IPS DF 4.7 (cell line): ENCODE data around the gene GSN.

ENCODE experiments used
- DNase-seq: peaks from one replicate; pipeline ENCODE4 v3.0.0-alpha.2; 2013; ENCODE audit warnings: low spot score; ENCODE audit errors: extremely low read depth

The GSN gene

DNA sequence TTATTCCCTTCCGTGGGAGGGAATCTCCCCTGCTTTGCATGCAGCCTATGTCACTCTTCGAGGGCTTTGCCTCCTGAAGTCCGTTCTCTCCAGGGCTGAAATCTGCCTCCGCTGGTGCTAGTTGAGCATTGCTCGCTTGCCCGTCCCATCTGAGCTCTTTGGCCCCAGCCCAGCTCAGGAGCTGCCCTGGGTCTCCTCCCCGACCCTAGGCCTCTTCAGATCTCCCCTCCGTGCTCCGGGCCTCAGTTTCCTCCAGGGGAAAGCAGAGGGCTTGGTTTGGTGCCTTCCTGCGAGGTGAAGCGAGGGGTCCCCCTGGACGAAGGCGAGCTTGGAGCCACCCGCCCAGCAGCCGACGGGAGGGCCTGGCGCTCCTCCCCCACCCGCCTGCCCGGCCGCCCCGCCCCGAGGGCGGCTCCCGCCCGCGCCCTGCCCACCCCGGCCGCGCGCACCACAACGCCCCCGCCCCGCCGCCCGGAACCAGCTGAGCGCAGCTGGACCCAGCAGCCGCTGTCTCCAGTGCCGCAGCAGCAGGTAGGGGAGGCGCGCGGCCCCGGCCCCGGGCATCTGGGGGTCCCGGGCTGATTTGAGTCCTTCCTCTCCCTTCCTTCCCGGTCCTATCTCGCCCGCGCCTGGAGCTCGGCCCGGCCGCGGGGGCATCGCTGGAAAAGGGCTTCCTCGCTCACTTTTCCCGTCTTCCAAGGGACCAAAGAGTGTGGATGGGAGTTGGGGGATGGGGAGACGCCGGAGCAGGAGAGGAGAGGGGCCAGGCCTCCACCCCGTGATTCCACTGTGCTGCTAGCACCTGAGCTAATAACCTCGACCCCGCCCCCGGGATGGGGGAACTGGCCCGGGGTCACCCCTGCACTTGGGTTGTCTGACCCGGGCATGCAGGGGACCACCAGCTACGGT is at the start of gene GSN:
GSN (plus strand) TSS at position 474 of the 909 bp plus-strand sequence. CDS start 33,810 bp downstream, outside the sequence.
- DNase-seq: no peak

DNA sequence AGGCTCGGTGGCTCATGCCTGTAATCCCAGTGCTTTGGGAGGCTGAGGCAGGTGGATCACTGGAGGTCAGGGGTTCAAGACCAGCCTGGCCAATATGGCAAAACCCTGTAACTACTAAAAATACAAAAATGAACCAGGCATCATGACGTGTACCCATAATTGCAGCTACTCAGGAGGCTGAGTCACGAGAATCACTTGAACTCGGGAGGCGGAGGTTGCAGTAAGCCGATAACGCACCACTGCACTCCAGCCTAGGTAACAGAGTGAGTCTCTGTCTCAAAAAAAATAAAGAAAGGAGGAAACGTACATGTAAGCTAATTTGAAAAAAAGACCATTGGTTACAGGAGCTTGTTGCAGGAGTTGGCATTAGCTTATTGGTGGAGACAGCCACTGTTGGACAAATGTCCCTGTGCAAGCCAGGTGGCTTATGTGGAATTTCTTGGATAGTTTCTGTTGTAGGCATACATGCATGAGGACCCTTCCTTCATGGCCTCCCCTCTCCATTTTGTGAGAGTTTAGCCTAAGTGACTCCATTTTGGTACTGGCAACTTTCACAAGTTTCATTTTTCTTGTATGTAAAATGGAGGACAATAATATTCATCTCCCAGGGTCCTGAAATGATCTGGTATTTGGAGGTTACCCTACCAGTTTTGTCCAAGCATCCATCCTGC is 49.5 kb upstream of the GSN start:
- no peak for DNase-seq

DNA sequence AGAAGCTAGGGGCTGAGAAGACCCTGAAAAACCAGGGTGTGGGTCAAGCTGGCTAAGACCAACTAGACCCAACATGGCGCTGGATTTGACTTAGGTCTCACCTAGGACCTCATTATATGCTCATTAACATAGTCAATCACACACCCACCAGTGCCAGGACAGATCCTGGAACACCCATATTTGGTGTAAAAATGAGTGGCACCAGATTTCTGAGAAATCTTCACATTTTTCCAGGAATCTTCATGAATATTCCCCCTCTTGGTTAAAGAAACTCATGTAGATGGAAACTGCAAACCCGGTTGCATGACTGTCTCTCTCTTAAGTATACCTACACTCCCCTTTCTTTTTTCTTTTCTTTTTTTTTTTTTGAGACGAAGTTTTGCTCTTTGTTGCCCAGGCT is 48.4 kb upstream of the GSN start:
- no peak for DNase-seq

DNA sequence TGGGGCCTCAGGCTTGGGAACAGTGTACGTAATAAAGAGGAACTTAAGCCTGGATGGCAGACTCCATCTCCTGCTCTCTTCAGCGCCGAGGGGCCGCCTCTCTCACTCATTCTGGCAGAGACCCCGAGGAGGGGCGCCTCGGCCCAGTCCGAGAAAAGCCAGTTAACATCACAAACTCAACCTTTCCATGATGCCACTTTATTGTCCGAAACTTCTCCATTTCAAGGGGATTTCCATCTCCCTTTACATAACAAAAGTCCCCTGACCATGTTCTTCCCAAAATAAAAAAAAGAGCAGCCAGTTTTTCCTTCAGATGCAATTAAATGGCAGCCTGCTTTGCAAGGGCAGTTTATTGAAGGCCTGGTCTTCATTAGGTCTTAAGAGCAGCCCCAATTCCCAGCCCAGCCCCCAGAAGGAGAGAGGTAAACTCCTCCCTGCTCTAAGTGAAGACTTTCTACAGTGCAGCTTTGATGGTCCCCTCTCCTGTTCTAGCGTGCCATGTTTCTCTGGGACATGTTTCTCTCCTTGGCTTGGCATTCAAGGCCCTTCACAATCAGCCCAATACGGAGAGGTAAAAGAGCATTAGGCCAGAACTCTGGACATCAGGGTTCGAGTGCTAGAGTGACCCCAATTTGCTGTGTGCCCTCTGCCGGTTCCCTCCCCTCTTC is 46.8 kb upstream of the GSN start:
- DNase-seq: no peak

DNA sequence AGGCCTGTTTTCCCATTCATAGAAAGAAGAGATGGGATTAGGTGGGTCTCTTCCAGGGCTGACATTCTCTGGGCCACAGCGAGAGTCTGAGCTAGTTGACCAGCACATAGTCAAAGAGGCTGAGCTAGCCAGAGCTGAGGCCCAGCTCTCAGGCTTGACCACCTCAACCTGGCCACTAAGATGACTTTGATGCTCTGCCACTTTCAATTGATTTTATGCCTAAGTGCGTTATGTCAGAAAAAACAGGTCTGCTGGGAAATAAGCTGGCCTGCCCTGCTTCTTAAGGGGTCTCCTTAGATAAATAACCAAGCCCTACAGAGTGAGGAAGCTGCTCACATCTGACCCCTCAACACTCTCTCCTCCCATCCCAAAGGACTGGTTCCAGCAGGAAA is 46.3 kb upstream of the GSN start:
- no peak for DNase-seq

DNA sequence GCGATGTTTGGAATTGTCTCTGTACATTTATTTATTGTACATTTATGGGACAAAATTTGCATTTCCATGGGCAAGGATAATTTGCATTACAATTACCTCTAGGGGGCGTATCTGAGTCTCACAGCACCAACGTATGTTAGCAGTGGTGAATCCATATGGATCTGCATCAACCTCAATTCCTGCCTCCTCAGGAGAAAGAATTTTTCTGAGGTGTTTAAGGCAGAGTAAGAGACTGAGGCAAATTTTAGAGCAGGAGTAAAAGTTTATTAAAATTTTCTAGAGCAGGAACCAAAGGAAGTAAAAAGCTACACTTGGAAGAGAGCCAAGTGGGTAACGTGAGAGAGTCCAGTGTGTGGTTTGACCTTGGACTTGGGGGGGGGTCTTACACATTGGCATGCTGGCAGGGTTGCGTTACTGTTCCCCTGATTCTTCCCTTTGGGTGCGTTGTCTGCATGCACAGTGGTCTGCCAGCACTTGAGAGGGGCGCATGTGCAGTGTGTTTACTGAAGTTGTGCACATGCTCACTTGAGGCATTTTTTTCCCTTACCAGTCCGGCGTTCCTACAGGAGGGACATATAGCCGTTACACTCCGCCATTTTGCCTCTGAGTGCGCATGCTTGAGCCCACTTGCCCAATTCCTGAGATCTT is 45.3 kb upstream of the GSN start:
- DNase-seq: no peak

DNA sequence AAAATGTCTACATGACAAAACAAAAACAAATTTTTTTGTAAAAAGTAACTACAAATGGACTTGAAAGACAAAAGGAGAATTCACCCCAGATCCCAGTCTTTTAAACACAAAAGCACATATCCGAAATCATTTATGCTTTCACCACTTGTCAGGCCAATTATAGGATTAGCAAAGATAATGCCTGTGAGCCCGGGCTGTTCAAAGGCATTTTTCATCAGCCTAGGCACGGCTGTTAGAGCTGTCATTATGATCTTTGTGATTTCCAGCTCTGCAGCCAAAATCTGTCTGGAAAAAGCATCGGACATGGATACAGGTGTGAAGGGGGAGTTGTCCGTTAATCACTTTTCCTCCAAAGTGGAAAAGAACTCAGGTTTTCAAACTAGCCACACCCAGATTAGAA is 42.7 kb upstream of the GSN start:
- DNase-seq: no peak

DNA sequence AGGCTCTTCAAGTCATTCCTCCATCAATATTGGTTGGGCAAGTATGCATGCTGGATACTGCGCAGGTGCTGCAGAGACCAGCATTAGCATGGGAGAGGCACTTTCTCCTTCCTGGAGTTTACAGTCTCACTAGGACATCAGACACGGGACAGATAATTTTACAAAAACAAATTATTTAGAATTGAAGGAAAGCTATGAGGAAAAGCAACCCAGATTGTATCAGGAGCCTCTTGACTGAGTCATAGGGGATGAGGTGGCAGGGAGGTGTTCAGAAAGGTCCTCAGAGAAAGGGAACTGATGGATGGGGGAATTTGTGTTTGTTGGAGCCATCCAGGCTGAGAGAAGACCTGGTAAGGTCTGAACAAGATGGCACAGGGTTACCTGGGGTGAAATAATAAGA is 41.8 kb upstream of the GSN start:
- DNase-seq: no peak

DNA sequence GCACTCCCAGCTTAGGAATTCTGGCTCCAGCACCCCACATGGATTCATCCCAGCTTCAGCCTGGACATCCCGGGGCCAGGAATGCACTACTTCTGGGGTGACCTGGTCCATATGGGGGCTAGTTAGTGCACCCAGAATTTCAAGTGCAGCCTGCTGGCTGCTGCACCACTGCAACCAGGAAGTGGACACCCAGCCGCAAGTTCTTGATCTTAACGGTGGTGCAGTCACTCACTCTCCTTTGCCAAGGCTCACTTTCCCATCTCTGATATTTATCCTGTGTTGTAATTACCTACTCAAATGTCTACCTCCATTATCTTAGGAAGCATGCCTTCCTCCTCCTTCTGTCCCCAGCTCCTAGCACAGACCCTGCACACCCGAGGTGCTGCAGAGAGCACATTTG is 40.1 kb upstream of the GSN start:
- DNase-seq: no peak

DNA sequence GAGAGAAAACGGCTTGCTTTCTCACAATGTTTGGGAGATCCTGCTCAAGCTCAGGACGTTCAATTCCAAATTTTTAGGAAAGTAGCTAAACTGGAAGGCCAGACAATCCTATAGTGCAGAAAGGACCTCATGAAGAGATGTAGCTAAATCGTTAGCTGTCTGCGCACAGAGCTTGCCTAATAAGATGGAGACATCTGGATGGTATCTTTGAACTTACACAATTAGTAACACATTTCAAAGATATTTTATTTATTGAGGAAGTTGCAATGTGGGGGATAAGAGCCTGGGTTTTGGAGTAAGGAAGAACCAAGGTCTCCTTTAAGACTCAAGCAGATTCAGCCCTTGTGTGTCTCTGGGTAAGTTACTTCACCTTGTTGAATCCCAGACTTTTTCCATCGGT is 37.7 kb upstream of the GSN start:
- DNase-seq: no peak

DNA sequence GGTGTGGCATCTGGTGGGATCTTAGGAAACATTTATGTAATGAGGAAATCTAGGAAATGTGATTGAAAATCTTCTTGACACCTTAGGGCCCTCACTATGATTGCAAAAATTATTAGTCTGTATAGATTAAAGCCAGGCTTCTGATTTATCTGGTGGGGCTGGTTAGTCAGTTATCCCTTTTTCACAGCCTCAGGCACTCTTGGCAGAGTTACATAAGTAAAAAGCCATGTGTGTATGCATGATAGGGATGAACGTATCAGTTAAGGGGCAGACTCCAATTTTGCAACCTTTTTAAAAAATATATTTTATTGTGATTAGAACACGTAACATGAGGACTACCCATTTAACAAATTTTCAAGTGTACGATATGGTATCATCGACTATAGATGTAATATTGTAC is 35.7 kb upstream of the GSN start:
- DNase-seq: no peak

DNA sequence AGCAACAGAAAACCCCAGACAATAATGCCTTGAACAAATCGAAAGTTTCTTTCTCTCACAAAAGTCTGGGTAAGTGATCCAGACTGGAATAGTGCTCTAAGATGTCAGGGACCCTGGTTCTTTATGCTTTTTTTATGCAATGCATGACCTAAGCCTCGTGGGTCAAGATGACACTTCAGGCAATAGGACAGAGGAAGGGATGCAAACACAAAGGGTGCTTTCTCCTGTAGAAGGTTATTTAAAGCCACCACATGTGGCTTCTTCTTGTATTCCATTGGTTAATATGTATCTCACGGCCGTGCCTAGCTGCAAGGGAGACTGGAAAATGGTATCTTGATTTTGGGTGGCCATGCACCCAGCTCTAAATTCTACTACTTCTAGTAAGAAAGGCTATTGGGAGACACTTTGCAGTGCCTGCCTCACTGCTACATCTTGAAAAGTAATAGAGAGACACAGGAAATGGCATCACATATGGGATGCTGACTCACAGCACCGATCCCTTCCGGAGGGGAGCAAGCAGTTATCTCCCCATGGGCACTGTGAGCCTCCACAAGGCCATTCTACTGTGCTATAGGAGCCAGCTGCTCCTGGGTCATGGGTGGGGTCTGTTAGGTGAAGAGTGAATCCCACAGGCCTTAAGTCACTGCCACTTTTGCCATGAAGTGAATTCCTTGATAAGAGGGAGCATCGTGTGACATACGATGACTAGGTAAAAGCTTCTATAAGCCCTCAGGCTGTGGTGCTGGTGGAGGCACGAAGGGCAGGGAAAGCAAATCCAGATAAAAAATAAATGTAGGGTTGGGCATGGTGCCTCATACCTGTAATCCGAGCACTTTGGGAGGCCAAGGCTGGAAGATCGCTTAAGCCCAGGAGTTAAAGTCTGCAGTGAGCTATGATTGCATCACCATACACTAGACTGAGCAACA is 33.8 kb upstream of the GSN start:
- no peak for DNase-seq

DNA sequence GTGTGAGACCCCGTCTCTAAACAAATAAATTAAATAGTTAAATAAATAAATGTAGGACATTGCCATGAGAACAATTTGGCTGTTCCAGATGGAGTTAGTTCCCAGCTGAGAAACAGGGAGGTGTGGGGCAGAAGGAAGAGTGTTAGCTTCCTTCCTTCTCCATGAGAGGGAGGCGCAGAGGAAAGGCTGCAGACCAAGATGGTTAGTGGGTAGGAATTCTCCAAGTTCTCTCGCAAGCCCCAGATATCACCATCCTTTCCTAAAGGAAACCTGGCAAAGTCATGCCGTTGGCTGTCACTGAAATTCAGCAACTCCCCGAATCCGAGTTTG is 33.2 kb upstream of the GSN start:
- DNase-seq: no peak

DNA sequence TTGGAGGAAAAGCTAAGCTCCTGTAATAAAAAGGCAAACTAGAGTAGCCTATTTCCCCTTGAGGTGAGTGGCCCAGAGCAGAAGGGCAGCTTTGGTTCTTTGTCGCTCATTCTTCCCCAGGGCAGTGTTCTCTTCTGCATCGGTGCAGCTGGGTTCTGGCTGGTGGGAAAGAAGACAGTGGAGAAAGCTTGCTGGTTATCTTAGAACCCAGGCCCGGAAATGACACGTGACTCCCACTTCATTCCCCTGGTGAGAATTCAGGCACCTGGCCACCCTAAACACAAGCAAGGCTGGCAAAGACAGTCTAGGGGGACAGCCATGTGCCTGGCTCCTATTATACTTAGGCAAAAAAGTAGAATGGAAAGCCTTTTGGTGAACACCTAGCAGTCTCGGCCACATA is 32.5 kb upstream of the GSN start:
- DNase-seq: no peak

DNA sequence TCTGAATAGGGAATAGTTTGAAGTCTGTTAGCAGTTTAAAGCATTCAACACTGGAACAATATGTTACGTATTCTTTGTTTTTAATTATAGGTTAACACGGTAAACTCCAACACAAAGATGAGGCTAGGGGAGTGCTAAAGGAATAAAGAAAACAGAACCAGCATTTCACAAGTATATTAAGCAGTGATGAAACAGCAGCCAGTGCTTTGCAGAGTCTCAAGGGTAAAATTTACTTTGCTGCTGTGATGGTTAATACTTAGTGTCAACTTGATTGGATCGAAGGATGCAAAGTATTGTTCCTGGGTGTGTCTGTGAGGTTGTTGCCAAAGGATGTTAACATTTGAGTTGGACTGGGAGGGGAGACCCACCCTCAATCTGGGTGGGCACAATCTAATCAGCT is 30.0 kb upstream of the GSN start:
- DNase-seq: no peak

DNA sequence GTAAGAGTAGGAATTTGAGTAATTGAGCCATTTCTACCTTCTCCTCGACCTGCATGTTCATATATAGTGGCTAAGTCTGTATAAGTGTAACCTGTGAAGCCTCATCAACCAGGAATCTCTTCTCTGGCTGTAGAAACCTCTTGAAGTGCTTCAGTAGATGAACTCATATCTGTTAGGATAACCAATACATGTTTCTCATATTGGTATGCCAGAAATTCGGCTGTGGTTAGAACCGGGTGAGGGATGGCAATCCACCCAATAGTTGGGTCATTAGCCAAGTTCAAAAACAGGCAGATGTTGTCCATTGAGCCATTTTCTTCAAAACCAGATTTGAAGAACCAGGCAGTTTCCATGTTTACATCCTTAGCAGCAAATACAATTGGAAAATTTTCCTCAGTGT is 28.9 kb upstream of the GSN start:
- no peak for DNase-seq

DNA sequence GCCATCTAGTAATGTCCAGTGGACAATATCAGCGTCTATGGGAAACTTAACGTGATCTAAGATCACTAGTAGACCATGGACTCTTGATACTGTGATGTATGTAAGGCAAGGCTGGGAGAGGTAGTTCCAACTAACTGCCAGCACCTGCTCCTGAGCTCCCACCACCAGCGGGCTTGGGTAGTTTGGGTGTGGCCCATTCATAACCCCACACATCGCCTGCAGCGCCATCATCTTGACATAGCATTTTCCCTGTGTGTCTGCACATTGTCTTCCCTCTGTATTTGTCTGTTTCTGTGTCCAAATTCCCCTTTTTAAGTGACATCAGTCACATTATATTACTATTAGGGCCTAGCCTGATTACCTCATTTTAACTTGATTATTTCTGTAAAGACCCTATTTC is 28.1 kb upstream of the GSN start:
- DNase-seq: no peak

DNA sequence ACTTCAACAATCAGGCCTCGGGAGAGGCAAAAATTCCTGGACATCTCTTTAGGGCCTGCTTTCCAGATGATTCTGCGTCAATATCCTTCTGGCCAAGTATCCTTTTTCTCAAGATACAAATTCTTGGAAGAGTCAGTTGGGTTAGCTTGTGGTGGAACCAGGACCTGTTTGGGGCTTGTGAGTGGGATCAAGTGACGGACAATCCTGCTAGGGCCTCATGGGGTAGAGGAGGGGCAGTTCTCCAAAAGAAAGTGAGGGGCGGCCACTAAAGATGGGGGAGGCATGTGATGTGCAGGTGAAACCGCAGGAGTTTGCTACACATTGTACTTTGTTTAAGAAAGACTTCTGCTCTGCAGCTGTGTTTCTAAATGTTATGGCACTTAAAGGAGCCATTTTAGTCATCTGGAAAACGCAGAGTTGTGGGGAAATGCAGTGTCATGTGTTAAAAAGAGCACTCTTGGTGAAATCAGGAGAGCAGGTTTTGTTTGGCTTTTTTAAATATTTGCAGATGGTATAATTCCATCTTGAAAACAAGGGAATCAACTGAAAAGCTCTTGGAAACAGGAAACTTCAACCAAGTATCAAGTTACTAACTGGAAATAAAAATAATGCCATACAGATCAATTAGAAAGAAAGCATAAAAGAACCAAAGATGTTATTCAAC is 27.4 kb upstream of the GSN start:
- no peak for DNase-seq

DNA sequence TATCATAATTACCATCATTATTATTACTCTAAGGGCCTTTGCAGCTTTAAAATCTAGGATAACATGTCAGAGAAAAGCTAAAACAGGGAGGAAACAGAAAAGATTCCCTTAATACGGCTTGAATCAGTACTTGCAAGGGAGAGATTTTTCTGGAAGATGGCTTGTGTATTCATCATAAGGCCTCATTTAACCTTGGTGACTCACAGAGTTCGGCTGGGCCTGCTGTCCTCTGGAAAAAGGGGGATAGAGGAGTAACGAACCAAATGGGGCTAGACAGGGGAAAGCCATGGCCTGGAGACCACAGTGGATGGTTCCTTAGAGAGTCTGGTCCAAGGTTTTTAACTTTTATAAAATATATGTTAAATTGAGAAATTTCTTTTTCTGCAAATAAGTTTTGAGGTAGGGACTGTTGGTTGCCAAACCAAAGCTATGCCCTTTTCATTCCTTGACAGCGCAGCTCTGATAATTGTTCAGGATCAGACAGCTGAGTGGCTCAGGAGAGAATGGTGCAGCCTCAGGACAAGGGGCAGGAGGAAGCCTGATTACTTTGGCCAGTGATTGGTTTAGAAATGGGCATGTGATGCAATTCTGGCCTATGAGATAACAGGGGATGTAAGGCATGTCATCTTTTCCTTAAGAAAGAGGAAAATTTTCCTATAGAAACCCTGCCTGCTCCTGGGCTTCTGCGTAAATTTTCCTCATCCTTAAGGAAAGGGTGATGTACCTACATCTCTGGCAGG is 25.6 kb upstream of the GSN start:
- no peak for DNase-seq

DNA sequence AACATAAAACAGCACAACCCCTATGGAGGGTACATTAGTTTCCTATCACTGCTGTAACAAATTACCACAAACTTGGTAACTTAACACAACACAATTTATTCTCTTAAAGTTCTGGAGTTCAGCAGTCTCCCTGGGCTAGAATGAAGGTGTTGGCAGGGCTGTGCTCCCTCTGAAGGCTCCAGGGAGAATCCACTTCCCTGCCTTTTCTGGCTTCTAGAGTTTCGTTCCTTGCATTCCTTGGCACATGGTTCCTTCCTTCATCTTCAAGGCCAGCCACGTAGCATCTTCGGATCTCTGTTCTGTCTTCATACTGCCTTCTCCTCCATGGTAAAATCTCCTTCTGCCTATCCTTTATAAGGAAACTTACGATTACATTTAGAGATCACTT is 25.0 kb upstream of the GSN start:
- no peak for DNase-seq
